NCI-H1436 (cell line): ENCODE results near the gene IFT20.

Experiments
- DNase-seq: peaks from one replicate; lab custom pipeline; 2025; lab: John Stamatoyannopoulos, UW

Gene IFT20

DNA sequence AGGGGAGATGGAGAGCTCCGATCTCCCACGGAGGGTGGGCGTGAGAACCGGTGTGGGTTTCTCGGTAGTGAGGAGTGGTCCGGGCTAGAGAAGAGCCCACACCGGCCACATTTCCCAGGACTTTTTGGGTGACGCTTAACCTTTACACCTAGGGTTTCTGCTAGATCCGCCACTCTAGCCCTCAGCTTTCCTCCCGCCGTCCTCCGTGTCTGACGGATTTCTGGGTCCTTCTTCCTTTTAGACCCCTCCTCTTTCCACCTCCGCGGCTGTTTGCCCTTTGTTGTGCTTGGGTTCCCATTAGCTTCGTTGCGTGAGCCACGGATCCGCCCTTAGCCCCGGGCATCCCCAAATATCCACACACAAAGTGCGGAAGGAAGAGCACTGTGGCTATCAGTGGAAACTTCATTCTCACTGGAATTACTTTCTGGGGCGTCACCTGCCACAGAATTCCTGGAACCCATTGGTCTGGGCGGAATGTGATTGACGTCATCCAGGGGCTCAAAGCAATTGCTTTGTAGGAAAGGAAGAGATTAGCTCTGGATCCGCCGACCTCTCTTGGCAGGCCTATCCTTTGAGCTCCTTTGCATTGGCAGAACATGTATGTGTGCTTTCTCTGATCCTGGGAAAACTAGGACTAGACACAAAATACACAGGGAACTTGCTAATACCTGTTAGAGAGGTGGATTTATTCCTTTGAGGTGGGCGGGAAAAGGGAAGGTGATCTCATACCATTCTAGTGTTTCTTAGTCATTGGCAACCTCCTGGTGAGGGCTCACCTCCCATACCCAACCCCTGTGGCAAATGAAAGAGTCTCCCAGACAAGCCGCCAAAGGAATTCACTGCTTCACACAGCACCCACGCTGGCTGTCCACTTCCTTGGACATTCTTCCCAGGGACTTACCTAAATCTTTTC lies 943 bp upstream of the IFT20 start:
- DNase-seq = peak; percentile 37

GRCh38 chr17:28334666-28335200 lies 539 bp downstream of the IFT20 start:
- no peak for DNase-seq

DNA sequence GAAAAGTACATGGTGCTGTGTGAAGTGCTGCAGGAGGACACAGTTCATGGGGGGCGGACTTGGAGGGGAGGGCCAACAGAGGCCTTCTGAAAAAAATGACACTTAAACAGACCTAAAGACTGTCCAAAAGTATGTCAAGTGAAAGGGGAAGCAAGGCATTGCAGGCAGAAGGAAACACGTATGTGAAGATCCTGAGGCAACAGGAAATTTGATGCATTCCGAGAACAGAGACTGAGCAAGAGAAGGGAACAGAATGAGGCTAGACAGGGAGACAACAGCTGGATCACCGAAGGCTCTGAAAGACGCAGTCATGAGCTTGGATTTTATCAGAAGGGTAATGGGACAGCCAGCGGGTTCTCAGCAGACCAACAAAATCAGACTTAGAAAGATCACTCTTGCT lies 1.1 kb downstream of the IFT20 start:
- no peak for DNase-seq

DNA sequence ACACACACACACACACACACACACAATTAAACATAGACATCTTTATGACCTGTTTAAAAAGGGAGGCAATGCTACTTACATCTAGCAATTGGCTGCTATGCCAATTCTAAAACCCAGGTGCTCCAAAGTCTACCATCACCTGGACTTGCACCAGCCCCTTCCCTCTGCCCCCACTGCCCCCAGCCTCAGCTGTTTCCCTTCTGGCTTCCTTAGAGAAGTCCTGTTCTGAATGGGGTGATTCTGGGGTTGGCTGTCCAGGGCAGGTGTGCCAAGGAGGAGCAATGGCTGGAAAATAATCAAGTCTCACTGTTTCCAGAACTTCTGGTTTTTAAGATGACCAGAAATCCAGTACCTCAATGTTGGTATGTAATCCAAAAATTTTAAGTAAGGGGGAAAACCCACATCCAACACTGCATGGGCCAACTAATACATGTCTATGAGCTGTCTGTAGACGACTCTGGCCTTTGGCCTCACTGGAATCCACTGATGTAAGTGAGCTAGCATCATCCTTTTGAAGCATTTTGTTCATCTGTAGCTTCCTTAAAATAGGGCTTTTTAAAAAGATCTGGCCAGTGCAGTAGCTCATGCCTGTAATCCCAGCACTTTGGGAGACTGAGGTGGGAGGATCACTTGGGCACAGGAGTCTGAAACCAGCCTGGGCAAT lies 2.1 kb downstream of the IFT20 start:
- DNase-seq = no peak

DNA sequence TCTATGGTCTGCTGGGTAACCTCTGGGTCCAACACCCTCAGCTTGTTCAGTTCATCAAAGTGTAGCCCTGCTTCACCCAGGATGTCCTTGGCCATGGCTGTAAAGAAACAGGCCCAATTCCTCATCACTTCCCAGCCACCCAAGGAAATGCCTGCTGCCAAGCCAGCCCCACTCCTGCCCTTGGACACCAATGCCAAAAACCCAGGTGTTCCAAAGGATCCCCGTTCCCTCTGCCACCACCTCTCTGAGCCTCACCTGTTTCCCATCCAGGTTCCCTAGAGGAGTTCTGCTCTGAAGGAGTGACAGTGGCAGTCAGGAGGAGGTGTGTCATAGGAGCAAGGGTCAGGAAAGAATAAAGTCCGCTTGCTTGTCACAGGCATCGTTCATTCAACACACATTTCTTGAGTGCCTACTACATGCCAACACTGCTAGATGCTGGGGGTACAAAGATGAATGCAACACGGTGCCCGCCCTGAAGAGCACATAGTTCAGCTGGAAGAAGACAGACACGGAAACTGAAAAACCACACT lies 3.3 kb downstream of the IFT20 start:
- DNase-seq = no peak

DNA sequence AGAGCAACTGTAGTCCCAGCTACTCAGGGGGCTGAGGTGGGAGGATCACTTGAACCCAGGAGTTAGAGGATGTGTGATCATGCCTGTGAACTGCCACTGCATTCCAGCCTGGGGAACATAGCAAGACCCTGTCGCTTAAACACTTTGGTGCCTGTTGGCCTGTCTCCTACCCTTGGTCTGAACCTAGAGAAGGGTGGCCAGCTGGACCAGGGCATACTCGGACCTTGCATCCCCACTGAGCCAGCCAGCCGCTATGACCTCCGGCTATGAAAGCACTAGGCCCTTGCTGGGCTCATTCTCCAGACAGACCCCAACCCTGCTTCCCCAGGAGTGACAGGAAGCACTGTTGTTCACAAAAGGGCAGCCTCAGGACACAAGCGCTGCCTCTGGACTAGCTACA lies 4.6 kb downstream of the IFT20 start:
- no peak for DNase-seq

DNA sequence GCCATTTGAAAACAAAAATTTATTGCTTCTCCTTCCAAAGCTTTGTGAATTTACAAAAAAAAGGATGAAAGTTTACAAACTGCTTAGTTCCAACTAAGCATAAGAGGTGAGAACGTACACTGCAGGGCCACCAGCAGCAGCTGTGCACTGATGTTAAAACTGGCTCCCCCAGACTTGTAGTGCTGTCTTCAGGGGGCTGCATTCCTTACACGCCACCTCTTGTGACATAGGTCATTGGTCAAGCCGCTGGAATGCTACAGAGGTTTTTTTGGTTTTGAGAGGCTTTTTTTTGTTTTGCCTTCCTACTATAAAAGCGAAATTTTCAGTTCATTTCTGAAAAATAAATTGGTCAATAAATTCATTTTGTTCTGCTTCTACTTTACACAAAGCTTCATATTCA lies 6.9 kb downstream of the IFT20 start:
- DNase-seq = no peak

DNA sequence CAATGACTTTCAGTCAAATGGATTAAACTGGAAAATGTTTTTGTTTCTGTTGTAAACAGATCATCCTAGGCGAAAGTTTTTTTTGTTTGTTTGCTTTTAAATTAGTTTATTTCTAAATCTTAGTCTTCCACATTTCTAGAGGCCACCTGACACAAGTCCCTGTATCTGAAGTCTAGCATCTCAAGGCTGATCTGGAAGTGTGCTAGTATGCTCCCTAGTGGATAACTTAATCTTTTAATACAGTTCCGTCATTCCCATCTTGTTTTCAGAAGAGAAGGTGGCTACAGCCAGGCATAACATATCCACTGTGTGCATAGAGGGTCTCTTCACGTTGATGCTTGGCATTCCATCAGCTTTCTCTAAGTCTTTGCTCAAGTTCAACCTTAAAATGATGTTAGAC lies 7.6 kb downstream of the IFT20 start:
- no peak for DNase-seq

GRCh38 chr17:28327031-28327607 lies 8.2 kb downstream of the IFT20 start:
- DNase-seq = no peak

DNA sequence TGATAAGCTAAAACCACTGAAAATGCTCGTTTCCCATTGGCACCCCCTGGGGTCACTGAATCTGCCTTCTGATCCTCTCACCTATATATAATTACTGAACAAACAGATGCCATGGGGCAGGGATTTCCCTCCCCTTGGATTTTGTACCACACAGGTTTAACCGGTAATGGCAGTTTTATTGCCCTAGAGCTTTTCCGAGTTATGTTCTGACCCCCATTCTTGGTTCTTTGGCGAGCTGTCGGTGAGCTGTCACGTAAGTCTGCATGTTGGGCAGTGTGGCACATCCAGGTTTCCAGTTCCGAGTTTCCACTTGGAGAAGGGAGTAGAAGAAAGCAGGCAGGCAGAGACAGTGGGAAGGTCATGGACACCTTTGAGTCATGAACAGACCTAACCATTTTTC lies 9.2 kb downstream of the IFT20 start:
- no peak for DNase-seq

- no peak for DNase-seq
These were observed 10.1 kb downstream of the IFT20 start for GRCh38 chr17:28325211-28325610.

DNA sequence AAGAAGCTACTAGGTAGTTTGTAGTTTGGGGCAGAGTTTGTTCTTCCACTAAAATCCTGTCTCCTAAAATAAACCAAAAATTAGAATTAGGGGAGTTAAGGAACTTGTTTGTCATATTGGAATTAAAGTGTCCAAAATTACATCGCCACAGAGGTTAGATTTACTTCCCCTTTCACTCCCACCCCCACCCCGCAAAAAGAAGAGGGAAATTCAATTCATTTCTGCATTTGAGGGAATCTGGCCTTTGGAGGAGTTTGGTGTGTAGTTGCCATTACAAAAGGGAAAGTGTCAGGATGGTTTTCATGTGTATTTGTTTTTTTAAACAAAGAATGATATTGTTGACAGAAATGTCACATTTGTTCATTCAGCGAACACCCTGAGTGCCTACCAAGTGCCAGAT lies 10.5 kb downstream of the IFT20 start:
- DNase-seq = no peak

DNA sequence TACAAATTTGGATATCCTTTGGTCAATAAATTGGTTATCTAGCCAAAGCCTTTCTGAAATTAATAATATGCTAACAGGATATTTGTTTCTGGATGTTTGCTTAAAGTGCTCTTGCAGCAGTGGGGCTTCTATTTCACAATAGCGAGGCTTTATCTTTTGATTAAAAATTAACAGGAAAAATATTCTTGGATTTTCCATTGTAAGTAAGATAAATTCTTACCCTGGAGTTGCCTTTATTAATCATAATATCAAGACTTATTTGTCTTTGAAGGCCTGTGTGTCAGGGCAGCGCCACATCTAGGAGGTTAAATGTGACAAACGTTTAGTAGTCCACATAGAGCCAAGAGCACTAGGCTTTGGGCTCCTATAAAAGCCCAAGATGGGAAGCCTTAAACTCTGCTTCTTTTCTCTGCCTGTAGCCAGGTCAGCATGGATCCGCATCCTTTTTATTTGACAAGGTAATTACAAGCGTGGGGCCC lies 11.0 kb downstream of the IFT20 start:
- DNase-seq = no peak

GRCh38 chr17:28320215-28321061 lies 14.8 kb downstream of the IFT20 start:
- DNase-seq = no peak

GRCh38 chr17:28319598-28319935 lies 15.7 kb downstream of the IFT20 start:
- DNase-seq = no peak

- peak; percentile 100 for DNase-seq
These were observed 16.3 kb downstream of the IFT20 start, which contains the start of gene TMEM97 for GRCh38 chr17:28318759-28319597. TSS of gene TMEM97 (plus strand) at chr17:28319200. CDS start at chr17:28319240, 40 bp downstream.

GRCh38 chr17:28317966-28318758 lies 17.1 kb downstream of the IFT20 start:
- DNase-seq = peak; percentile 10

- DNase-seq = no peak
These were observed 17.9 kb downstream of the IFT20 start for GRCh38 chr17:28317099-28317965.
